Activated CD8-positive, alpha-beta memory T cell treated with anti-CD3 and anti-CD28 coated beads for 48 hours (primary cell): ENCODE measurements around the gene CD80.

Source experiments
- DNase-seq, 3 experiments: peaks; one replicate each; pipeline ENCODE4 v3.0.0-alpha.2; 2020; ENCODE audit warnings: low read depth in 2 of 3, low spot score in 2 of 3

Gene CD80

GRCh38 chr3:119498186-119499011 is 61.0 kb downstream of the CD80 start, which contains the start of gene TIMMDC1:
Gene TIMMDC1 (plus strand): TSS chr3:119498547. CDS start chr3:119498734, 187 bp downstream.
- peak; percentile 82 to 94 (median 86) for DNase-seq

GRCh38 chr3:119497820-119498185 is 61.6 kb downstream of the CD80 start:
- no peak for DNase-seq

- no peak for DNase-seq
These were observed 64.8 kb downstream of the CD80 start for GRCh38 chr3:119494597-119494996.

GRCh38 chr3:119492810-119493209 is 66.6 kb downstream of the CD80 start:
- DNase-seq = no peak

- DNase-seq = no peak
These were observed 67.3 kb downstream of the CD80 start for GRCh38 chr3:119492128-119492527.

- no peak for DNase-seq
These were observed 69.3 kb downstream of the CD80 start for GRCh38 chr3:119490153-119490552.

GRCh38 chr3:119485563-119485962 is 73.9 kb downstream of the CD80 start:
- no peak for DNase-seq

- DNase-seq = no peak
These were observed 76.3 kb downstream of the CD80 start for GRCh38 chr3:119483101-119483500.

GRCh38 chr3:119481079-119481478 is 78.3 kb downstream of the CD80 start:
- DNase-seq = no peak
